GM21786 (cell line): ENCODE results near the gene LIPT1.
"Not testable (repeated sequence)": the region's sequence is repeated elsewhere in the genome, so short reads cannot be mapped to it uniquely, and the experiment has no call there.

Experiments used
- ATAC-seq: cut with Tn5 transposase; IDR thresholded peaks from one replicate; pipeline ENCODE4 v1.9.1; 2021; ENCODE audit not compliant: unreplicated experiment

The LIPT1 gene

GRCh38 chr2:99171377-99172140 is 16.8 kb downstream of the LIPT1 start:
- ATAC-seq, result no peak

DNA sequence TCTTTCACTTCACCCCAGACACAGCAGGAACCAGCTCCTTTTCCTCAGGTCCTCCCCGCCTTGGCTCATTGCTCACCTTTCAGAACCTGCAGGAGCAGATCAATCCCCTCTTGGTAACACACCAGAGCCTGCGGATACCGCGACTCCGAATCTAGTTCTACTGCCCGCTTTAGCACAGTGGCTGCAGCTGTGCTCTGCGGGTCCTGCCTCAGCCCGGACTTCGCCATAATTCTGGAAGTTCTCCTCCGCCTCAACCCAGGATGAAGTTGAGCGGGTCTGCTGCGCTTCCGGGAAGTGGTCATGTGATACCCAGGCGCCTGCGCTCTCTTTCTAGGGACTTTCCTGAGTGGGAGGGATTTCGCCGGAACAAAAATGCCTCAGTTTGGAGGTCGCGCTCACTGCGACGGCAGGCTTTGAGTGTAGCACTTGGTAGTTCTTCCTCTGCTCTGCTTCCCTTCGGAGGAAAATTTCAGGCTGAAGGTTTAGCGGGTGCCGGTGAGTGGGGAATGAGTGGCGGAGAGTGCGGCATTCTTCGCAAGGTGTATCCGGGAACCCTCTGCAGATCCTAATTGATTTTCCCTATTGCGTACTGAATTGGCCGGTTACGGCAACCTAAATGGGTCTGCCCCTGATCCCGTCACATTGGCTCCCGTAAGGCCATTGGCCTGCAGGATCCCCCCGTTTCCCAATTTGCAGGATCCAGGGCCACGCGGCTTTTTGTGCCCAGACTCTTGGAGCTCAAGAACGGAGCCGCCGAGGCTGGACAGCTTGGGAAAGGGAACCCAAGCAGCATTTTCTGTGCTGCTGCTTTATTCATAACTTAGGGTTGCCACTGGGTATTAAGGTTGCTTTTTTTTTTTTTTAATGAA is 26.2 kb downstream of the LIPT1 start, which contains the start of the genes MITD1 and MRPL30:
Gene MITD1 (minus strand): TSS at position 304 of the 869 bp plus-strand sequence. CDS start 77 bp downstream, at position 227.
Gene MRPL30 (plus strand): TSS at position 430 of the 869 bp plus-strand sequence. CDS start 5,020 bp downstream, outside the sequence.
- peak; percentile 94 for ATAC-seq

DNA sequence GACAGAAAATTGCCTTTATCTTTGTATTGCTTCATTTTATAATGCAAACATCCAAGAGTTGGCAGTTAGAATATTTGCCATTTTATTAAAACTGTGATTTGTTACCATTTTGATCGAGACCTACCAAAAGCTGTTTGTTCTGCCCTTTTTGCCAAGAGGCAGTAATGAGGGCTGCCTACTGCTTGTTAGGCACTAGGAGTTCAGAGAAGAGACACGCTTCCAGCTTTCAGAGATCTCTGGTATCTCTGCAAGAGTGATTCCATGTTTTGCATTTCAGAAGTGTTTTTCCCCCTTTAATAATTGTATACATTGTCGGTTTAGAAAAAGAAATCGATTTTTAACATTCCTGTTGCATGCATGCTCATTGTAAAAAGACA is 26.8 kb downstream of the LIPT1 start:
- ATAC-seq, result no peak

DNA sequence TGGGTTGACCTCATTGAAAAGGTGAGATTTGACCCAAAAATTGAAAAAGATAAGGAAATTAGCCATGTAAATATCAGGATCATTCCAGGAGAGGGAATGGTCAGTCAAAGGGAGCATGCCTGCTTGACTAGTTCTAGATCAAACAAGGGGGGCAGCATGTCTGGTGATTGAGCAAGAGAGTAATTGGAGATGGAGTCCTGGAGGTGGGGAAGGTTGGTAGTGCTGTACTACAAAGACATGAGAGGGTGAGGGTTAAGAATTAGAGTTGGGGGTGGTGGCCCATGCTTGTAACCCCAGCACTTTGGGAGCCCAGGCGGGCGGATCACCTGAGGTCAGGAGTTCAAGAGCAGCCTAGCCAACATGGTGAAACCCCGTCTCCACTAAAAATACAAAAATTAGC is 28.3 kb downstream of the LIPT1 start:
- no peak for ATAC-seq

DNA sequence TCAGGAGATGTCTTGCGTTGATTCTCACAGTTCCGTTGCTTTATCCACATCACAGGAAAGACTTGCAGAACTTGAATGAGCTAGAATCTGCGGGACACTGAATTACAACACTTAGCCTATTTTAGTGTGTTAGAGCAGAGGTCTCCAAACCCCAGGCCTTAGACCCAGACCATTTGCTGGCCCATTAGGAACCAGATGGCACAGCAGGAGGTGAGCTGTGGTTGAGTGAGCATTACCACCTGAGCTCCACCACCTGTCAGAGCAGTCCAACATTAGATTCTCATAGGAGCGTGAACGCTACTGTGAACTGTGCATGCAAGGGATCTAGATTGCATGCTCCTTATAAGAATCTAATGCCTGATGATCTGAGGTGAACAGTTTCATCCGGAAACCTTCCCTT is 30.0 kb downstream of the LIPT1 start:
- no peak for ATAC-seq

- ATAC-seq, result no peak
Measured at GRCh38 chr2:99187011-99187410, 32.2 kb downstream of the LIPT1 start.

DNA sequence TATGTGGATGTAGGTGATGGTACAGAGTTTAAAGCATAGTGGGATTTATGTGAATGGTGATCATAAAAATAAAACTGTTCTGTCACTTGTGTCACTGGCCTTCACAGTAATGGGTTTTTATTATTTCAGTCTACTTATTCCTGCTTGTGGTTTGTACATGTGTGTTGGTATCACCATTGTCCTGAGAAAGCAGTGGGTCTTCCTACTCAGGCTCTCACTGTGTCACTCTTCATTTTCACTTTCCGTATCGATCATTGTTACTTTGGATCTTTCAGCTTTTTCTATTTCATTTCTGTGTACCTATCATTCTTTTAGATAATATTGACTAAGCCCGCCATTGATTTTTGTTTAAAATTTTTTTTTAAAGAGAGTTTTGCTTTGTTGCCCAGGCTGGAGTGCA is 33.6 kb downstream of the LIPT1 start:
- ATAC-seq, result no peak

GRCh38 chr2:99190548-99190947 is 35.8 kb downstream of the LIPT1 start:
- no peak for ATAC-seq

DNA sequence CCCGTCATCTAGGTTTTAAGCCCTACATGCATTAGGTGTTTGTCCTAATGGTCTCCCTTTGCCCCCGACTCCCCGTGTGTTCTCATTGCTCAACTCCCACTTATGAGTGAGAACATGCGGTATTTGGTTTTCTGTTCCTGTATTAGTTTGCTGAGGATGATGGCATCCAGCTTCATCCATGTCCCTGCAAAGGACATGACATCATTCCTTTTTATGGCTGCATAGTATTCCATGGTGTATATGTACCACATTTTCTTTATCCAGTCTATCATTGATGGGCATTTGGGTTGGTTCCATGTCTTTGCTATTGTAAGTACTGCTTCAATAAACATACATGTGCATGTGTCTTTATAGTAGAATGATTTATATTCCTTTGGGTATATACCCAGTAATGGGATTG is 37.6 kb downstream of the LIPT1 start:
- ATAC-seq, result not testable (repeated sequence)

- no peak for ATAC-seq
Measured at GRCh38 chr2:99198103-99198841, 43.5 kb downstream of the LIPT1 start.

DNA sequence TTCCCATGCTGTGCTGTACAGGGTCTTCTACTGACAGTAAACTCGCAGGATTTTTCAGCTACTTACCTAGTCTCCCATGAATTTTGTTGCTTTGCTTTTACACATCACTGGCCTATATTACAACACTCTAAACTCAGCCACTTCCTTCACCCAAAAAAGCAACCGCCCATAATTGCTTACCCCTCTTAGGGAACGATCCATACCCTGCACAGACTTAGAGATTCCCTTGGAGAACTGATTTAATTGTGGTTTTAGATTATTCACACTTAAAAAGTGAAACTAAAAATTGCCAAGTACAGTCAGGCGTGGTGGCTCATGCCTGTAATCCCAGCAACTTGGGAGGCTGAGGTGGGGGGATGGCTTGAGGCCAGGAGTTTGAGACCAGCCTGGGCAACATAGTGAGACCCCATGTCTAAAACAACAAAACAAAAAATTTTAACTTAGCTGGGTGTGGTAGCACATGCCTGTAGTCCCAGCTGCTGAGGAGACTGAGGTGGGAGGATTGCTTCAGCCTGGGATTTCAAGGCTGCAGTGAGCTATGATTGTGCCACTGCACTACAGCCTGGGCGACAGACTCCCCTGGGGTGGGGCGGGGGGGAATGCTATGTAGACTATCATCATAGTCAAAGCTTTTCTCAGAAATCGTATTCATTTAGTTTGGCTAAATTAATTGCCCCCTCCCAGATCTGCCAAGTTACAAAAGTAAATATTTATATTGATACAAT is 45.5 kb downstream of the LIPT1 start:
- no peak for ATAC-seq

DNA sequence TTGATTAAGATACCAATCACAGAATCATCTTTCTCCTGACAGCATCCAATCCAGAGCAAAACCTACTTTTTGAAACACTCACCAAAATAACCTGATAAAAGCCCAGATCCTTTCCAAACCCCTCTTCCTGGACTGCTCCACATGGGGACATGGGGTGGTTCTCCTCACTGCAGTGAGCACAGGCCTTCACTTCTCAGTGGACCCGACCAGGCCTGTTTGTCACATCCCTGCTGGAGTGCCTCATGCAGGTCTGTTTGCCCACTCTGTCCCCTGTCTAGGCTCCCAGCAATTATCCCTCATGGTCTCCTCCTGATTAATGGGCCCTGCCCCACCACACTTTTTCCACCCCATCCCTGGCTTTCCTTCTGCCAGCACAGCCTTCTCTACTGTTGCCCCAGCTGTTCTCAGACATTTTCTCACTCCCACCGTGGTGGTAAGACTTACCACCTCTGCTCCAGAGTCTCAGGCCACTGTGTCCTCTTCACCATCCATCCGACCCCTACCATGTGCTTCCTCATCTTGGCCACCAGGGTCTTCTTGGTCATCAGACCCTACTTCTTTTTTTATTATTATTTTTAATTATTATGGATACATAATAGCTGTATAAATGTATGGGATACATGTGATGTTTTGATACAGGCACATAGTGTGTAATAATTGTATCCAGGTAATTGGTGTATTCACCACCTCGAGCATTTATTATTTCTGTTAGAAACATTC is 47.4 kb downstream of the LIPT1 start:
- ATAC-seq, result no peak

DNA sequence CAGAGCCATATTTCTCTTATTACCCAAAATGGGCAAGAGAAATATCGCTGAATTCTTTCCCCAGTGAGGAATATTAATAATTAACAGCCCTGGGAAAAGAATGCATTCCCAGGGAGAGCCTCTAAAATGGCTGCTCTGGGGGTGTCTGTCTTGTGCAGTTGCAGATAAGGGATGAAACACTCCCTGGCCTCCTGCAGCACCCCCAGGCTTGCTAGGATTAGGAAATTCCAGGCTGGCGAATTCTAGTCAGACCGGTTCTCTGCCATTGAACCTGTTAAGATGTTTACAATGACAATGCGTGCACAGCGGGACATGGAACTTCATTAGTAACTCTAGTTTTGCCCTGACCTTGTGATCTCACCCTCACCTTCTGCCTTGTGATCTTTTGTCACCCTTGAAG is 50.7 kb downstream of the LIPT1 start:
- no peak for ATAC-seq
